Posterior vena cava (tissue), 2 donors: Measurements from ENCODE around the gene DCLRE1B. TPM values are rescaled to one million over a fixed set of nuclear protein-coding genes. Genes with fewer than 3 reads are reported as not detected.
A peak's percentile ranks its signal among the peaks of the same experiment; 100 is the strongest.

Experiments
- DNase-seq: peaks from one replicate; pipeline ENCODE4 v3.0.0-alpha.2; 2020; ENCODE audit warnings: low spot score
- intact Hi-C, 2 donors: fragments of 100-400 bp; cut with DNase I; formaldehyde crosslinking; loops; one replicate each; pipeline versions ENCODE4 v1.14.1 to v1.14.2; 2022 to 2023
- long read RNA-seq, 2 donors: library from polyadenylated mRNA; unstranded; transcript quantifications; one replicate each; pipeline ENCODE4 v2.0.0, GENCODE V29; 2020 to 2021
- total RNA-seq, 2 donors: library from RNA; stranded (reverse); fragmentation: NEBNext Ultra II Directional; extraction: Animal tissue kit (Norgen Biotek cat#: 25700); gene quantifications; one replicate each; pipeline ENCODE4 v1.2.1, GENCODE V29; 2021
- donor health status: DM: yes; HTN: yes; CAD: no.
- donor health status: DM: yes; HTN: yes; CAD: no.

Gene DCLRE1B
- 1 to 10 TPM; 5.3 to 5.5 TPM for total RNA-seq
- long read RNA-seq, donor 1, partial matches to known transcripts, result 0 of 4 reads
- long read RNA-seq, donor 1, other reads (novel, unspliced or antisense), result 0 of 4 reads
- long read RNA-seq, donor 2, transcript DCLRE1B-201 (4 exons, 3,940 nt), result major isoform, 7 of 13 reads
- long read RNA-seq, donor 2, partial matches to known transcripts, result 0 of 13 reads
- long read RNA-seq, donor 2, other reads (novel, unspliced or antisense), result 3 of 13 reads

DNA sequence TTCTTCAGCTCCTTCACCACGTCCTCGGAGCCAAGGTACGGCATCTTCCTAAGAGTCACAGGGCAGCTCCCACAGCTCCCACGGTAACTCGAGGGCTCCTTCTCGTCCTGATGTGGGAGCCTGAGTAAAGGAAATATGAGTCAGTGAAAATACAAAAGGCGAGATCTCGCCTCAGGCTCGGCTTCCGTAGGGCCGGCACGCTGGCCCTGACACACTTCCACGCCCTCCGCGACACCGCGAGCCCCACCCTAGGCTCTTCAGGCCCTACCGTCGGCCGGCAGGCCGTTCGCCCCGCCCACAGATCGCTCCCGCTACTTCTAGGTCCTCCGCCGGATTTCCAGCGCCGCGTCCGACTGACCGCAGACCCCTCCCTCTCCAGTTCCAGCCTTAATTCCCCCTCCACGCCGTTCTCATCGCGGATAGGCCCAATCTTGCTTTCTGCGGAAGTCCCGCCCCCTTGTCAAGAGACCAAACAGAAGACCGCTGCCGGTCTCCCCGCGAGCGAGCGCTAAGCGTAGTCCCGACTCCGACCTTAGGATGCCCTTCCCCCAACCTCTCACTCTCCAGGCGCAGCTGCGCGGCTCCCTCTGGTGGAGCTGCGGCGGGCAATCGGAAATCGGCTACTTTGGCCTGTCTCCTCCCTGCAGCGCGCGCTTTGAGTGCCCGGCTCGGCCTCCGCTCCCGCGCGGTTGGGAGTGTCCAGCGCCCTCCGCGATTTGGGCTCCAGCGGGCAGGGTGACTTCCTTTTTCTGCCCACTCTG is at the start of gene DCLRE1B, which contains the start of gene AP4B1:
Gene DCLRE1B (plus strand): TSS at position 653 of the 761 bp plus-strand sequence. CDS start 261 bp downstream, outside the sequence.
Gene AP4B1 (minus strand): TSS at position 126 of the 761 bp plus-strand sequence. CDS start 82 bp downstream, at position 44.
- DNase-seq, result peak; percentile 100
- intact Hi-C loops, result loop anchor here in 1 of 2 donors (2.0 kb wide), 1 partner anchor 24 kb away; the partner anchor contains the start of gene HIPK1

DNA sequence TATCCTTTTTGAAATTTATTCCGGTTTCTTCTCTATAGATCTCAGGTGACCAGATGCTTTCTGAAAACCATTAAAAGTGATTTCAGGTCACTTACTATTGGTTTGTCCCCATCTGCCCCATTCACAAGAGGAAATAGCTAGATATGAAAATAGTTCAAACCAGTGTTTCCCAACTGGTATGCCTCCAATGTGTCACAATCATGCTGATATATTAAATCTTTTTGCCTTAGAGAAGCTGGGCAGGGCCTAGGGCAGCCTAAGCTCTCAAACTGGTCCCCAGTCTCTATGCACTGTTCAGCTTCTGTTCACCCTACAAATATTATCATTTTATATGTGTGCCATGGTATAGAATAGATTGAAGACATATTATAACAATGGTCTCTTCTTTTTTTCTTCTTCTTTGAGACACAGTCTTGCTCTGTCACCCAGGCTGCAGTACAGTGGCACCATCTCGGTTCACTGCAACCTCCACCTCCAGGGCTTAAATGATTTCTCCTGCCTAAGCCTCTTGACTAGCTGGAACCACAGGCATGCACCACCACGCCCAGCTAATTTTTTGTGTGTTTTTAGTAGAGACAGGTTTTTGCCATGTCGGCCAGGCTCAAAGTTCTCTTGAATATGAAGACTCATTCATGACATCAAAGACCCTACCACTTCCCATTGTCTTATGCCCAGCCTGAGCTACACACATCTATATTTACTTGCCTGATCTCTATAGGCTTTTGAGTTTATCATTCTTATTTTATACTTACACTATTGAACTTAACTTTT is 49.3 kb upstream of the DCLRE1B start:
- intact Hi-C loops, result no loop called here
- no peak for DNase-seq

DNA sequence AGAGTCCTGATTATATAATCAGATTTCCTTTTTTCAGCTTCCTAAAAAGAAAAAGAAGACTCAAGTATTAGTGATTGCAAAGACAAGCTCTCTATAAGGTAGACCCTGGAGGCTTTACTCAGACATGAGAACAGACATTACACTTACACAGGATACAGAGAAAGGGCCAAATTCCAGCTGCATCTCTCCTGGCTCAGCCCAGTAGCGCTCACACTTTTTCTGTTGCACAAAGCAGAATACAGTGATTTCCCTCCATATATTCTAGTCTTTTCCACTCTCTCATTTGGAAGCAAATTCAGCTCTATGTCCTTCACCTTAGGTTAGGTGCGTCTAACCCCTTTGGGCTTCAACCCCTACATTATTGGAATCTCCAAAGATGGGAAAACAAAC is 48.7 kb upstream of the DCLRE1B start:
- DNase-seq, result no peak
- intact Hi-C loops, result no loop called here

DNA sequence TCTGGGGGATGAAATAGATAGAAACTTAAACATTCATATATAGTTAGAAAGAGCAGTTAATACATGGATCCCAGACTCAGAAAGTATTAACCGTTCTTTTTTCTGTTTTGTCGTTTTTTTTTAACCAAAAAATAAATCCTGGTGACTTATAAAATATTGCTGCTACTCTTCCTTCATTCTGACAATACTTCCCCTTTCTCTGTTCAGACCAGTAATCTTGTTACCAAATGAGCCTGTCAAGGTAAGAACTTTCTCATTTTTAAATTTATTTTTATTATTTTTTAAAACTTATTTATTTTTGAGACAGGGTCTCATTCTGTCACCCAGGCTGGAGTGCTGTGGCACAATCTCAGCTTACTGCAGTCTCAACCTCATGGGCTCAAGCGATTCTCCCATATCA is 47.4 kb upstream of the DCLRE1B start:
- intact Hi-C loops, result no loop called here
- DNase-seq, result no peak

DNA sequence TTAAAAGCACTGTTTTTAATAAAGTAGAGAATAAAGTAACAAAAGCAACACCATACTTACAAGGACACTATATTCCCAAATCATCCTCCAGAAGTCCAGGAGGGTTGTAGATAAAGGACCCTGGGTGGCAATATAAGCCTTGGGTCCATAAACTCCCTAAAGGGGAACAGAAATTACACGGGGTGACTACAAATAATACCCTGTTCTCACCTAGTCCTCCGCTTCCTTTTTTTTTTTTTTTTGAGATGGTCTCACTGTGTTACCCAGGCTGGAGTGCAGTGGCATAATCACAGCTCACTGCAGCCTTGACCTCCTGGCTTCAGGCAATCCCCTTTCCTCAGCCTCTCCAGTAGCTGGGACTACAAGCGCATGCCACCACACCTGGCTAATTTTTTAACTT is 46.7 kb upstream of the DCLRE1B start:
- intact Hi-C loops, result no loop called here
- DNase-seq, result no peak

DNA sequence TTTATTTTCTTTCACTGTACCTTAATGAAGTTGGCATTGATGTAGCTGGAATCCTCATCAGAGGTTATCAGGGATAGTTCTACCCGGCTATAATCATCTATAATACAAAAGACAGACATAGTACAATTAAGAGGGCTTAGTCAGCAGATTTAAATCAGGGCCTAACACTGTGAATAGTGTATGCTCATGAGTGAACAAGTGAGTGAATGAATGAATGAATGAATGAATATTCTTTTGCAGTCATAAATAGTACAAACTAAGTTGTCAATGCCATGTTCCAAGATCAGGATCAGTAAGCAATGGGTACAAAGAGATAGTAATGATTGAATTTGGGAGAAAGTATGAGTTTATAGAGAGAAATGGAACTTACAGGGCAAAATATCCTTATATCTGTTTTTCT is 46.1 kb upstream of the DCLRE1B start:
- no peak for DNase-seq
- intact Hi-C loops, result no loop called here

DNA sequence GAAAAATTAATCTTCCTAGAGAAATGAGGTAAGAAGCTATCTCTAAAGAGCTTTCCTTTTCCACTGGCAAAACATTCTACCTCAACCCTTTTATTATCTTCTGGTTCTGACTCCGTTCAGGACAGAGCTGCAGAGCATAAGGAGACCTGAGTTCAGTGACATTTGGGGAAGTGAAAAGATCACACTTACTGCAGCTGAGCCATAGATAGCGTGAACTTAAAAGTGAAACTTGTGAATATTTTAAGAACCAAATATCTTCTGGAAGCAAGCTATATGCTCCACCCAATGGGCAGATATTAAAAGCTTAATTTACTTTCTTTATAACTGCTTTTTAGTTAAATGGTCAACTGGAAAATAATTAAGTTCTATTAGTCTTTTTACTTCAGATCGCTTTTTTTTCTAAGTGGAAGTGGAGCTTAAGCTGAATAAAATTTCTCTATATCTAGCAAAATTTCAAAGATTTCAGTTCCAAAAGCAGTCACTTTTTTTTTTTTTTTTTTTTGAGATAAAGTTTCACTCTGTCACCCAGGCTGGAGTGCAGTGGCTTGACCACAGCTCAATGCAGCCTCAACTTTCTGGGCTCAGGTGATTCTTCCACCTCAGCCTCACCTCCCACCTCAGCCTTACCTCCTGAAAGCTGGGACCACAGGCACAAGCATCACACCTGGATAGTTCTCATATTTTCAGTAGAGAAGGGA is 45.5 kb upstream of the DCLRE1B start:
- intact Hi-C loops, result no loop called here

DNA sequence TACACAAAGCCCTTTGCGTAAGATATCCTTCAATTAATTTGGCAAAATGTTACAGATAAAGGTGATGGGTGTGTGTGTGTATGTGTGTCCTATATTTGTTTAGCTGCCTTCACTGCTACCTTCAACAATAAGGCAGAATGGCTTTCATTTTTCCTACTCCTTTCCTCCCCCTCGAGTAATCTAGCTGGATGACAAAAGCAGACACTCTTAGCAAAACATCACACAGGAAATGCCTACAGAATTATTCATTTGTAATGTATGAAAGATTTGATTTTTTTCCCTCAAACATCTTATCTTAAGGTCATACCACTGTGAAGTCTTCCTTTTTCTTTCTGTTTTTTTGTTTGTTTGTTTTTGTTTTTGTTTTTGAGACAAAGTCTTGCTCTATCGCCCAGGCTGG is 44.2 kb upstream of the DCLRE1B start:
- intact Hi-C loops, result no loop called here
- no peak for DNase-seq

More for the DNA sequence above, 45.5 kb upstream of the DCLRE1B start:
- DNase-seq, result no peak

DNA sequence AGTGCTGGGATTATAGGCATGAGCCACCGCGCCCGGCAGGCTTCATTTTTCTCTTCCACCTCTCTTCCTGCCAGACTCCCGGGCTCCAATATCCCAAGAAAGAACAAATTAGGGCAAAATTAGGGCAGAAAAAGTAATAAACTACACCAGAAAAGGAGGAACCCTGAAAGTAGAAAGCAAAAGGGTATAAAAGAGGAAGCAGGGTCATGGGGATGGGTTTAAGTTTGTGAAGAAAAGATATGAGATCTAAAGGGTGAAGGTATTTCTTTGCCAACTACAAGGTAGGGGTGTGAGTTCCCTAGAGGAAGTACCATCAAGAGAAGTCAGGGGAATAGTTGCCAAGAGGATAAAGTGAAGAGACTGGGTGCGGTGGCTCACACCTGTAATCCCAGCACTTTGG is 43.5 kb upstream of the DCLRE1B start:
- intact Hi-C loops, result no loop called here
- DNase-seq, result no peak

DNA sequence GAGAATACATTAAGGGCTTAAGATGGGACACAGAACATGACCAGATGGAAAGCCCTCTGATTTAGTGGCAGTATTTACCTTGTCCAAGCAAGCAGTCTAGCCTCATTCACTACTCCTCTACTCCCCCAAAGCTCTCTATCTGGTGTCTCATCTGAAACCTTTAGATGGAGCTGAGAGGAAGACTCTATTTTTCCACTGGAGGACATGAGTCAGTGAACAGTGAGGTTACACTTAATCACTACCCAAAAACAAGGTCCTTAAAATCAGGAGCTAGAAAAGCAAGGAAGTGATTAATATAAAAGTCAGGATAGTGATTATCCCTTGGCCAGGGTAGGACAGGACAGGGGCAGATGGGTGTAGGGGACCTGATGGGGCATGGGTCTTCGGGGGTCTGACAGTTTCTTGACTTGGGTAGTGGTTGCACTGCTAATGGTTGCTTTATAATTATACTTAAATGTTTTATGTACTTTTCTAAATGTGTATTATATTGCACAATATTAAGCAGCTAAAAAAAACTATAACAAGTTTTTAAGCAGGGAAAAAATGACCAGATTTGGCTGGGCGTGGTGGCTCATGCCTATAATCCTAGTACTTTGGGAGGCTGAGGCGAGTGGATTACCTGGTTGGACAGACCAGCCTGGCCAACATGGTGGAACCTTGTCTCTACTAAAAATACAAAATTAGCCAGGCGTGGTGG is 36.6 kb upstream of the DCLRE1B start:
- no peak for DNase-seq
- intact Hi-C loops, result no loop called here

DNA sequence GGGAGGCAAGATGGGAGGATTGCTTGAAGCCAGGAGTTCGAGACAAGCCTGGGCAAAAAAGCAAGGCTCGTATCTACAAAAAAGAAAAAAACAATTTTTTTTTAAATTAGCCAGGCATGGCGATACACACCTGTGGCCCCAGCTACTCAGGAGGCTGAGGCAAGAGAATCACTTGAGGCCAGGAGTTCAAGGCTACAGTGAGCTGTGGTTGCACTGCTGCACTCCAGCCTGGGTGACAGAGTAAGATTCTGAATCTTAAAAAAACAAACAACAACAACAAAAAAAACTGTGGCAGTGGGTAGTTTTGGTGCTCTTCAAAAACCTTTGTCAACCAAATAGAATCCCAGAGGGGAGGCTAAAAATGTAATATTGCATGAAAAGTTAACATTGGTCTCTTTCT is 34.3 kb upstream of the DCLRE1B start:
- intact Hi-C loops, result no loop called here
- DNase-seq, result no peak

DNA sequence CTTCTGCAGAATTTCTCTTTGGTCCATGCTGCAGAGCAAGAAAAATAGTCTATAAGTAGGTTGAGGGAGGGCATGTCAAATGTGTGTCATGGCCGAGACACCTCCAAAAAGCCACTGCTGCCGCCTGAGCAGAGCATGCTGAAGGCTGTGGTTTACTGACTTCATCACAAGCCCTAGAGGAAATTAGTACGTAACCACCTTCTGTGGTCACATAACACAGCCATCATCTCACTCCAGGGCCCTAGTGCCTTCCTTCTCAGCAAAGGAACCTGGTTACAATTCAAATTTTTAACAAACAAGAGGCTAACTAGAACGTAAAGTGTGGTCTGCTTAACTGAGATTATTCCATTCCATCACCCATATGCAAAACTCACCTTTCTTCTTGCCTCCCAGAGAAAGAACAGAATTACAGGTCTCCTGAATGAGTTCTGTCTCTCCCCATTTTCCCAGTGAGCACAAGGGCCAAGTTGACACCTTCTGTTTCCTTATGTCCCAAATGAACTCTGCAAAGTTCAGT is 33.5 kb upstream of the DCLRE1B start, which contains the start of gene PTPN22:
Gene PTPN22 (minus strand): TSS at position 116 of the 517 bp plus-strand sequence.
- DNase-seq, result peak; percentile 84
- intact Hi-C loops, result no loop called here

DNA sequence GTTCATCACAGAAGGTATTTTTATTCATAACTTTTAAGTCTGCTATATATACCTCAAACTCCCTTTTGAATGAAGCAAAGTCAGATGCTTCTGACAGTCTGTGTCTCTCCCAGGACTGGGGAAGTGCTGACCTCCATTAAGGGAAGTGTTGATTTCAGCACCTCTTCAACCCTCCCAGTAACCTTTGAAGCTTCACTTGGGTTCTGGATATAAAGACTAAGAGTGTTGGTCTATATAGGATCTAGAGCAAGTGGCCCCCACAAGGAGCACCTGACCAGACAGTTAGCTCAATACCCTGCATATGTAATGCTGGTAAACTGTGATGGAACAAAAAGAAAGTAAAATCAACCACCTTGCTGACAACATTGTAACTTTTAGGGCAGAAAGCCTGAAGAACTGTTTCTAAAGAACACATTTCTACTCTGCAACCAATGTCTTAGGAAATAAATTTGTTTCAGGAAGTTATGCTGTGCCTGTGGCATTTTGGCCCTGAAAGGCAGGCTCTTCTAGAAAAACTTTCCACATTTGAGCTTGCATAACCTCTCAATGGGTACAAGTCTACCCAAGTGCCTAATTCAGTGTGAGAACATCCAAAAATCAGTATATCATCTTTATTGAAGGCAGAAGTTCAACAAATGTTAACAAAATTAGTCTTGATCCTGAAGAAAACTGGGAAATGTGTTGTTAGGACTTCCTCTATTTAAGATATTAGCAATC is 32.7 kb upstream of the DCLRE1B start:
- DNase-seq, result no peak
- intact Hi-C loops, result no loop called here

DNA sequence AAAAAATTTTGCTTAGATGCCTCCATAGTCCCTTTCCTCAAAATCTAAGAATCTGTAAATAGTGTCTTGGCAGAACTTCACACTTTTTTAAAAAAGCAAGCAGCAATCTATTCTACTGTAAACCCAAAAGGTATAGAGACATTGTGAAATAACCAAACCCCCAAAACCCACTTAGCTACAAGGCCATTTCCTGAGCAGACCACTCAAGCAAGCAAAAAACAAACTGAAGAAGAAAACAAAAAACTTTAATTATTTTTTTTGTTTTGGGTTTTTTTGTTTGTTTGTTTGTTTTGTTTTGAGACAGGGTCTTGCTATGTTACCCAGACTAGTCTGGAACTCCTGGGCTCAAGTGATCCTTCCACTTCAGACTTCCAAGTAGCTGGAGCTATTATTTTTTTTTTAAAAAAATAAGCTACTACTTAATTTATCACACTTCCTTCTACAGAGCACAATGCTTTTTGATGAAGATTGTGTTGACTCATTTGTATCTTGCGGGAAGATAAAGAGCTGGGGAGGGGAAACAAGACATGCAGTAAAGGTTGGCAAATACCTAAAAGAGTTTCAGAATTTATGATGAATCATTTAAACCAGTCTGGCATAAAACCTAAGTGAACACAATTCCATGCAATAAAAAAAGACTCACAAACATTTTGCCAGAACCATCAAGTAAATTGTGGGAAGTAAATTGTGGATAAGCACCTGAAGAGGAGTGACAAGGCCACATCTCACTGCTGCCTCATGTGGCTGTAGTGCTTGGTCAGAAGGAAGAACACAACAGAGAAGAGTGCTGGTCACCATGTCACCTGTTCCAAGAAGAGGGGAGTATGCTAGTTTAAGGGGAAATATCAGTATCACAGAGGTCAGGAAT is 30.9 kb upstream of the DCLRE1B start:
- DNase-seq, result no peak
- intact Hi-C loops, result no loop called here

DNA sequence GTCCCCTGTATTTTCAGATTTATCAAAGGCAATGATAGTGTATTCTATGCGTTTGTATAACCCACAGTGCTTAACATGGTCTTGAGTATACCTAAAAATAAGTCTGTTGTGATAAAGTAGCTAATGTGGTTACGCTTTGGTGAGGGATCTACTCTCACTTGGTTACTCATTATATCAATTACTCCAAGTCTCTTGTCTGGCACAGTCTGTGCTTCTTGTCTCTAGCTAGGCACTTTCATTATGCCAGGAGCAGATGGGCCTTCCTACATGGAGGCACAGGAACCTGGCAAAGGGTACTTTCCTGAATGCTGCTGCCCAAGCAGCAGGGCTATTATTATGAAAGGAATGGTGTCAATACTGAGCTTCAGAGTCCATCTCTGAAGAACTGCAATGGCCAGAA is 29.4 kb upstream of the DCLRE1B start:
- no peak for DNase-seq
- intact Hi-C loops, result no loop called here

DNA sequence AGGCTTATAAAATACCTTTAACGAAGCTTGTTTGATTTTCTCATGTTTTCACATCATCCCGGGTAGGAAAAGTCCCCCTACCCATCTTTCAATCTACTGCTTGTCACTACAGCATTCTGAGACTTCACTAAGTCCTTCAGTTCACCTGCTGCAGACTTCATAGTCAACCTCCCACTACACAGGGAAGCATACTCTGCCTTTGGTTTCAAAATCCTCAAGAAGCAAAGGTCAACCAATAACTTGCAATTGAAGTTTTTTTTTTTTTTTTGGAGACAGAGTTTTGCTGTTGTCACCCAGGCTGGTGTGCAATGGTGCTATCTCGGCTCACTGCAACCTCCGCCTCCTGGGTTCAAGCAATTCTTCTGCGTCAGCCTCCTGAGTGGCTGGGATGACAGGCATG is 28.9 kb upstream of the DCLRE1B start:
- intact Hi-C loops, result no loop called here
- DNase-seq, result no peak

DNA sequence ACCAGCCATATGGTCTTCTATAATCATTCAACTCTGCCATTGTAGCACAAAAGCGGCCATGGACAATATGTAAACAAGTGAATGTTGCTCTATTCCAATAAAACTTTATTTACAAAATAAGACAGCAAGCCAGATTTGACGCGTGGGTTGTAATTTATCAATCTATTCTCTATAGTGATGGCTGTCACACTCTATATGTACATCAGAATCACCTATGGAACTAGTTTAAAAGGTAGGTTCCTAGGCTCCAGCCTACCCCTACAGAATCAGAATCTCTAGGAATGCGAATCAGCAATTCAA is 25.4 kb upstream of the DCLRE1B start:
- intact Hi-C loops, result no loop called here
- no peak for DNase-seq
